ENCODE results near the gene HTR3A.
"Not testable (repeated sequence)": the region's sequence is repeated elsewhere in the genome, so short reads cannot be mapped to it uniquely, and the experiment has no call there.

Gene HTR3A

GRCh38 chr11:113937918-113938317 is 37.0 kb upstream of the HTR3A start:
- no peak overlapping the region for H3K27ac ChIP-seq
- TF ChIP-seq CTCF (conservative IDR thresholded peaks at IDR 0.05): no peak

- no peak overlapping the region for H3K27ac ChIP-seq
- no peak for TF ChIP-seq CTCF (conservative IDR thresholded peaks at IDR 0.05)
Measured at GRCh38 chr11:113942256-113942655, 32.7 kb upstream of the HTR3A start.

GRCh38 chr11:113946162-113946561 is 28.7 kb upstream of the HTR3A start:
- not testable (repeated sequence) for H3K27ac ChIP-seq

- no peak overlapping the region for H3K27ac ChIP-seq
- TF ChIP-seq CTCF (conservative IDR thresholded peaks at IDR 0.05): no peak
Measured at GRCh38 chr11:113947994-113948393, 26.9 kb upstream of the HTR3A start.

GRCh38 chr11:113949891-113950290 is 25.0 kb upstream of the HTR3A start:
- no peak for TF ChIP-seq CTCF (conservative IDR thresholded peaks at IDR 0.05)
- no peak overlapping the region for H3K27ac ChIP-seq

GRCh38 chr11:113951537-113951936 is 23.4 kb upstream of the HTR3A start:
- no peak overlapping the region for H3K27ac ChIP-seq
- TF ChIP-seq CTCF (conservative IDR thresholded peaks at IDR 0.05): no peak

- TF ChIP-seq CTCF (conservative IDR thresholded peaks at IDR 0.05): no peak
Measured at GRCh38 chr11:113952070-113952469, 22.8 kb upstream of the HTR3A start.

GRCh38 chr11:113952588-113952987 is 22.3 kb upstream of the HTR3A start:
- H3K27ac ChIP-seq: no peak overlapping the region
- no peak for TF ChIP-seq CTCF (conservative IDR thresholded peaks at IDR 0.05)

More at GRCh38 chr11:113952070-113952469, 22.8 kb upstream of the HTR3A start:
- H3K27ac ChIP-seq: no peak overlapping the region

Data from VCaP (cell line).